ENCODE measurements around the gene EFCAB12.

EFCAB12 gene

GRCh38 chr3:129358772-129359371, 69.6 kb downstream of the EFCAB12 start:
- TF ChIP-seq SPI1 (IDR thresholded peaks at IDR 0.05; ENCODE audit: borderline replicate concordance, low read depth) (no peak), POLR2AphosphoS5 (IDR thresholded peaks at IDR 0.05; ENCODE audit: low read depth) (no peak), GABPA (IDR thresholded peaks at IDR 0.05; ENCODE audit: low read depth) (no peak), CTCF (IDR thresholded peaks at IDR 0.05; ENCODE audit: insufficient read depth, low read length) (no peak)
- TF ChIP-seq, protein P1, sequence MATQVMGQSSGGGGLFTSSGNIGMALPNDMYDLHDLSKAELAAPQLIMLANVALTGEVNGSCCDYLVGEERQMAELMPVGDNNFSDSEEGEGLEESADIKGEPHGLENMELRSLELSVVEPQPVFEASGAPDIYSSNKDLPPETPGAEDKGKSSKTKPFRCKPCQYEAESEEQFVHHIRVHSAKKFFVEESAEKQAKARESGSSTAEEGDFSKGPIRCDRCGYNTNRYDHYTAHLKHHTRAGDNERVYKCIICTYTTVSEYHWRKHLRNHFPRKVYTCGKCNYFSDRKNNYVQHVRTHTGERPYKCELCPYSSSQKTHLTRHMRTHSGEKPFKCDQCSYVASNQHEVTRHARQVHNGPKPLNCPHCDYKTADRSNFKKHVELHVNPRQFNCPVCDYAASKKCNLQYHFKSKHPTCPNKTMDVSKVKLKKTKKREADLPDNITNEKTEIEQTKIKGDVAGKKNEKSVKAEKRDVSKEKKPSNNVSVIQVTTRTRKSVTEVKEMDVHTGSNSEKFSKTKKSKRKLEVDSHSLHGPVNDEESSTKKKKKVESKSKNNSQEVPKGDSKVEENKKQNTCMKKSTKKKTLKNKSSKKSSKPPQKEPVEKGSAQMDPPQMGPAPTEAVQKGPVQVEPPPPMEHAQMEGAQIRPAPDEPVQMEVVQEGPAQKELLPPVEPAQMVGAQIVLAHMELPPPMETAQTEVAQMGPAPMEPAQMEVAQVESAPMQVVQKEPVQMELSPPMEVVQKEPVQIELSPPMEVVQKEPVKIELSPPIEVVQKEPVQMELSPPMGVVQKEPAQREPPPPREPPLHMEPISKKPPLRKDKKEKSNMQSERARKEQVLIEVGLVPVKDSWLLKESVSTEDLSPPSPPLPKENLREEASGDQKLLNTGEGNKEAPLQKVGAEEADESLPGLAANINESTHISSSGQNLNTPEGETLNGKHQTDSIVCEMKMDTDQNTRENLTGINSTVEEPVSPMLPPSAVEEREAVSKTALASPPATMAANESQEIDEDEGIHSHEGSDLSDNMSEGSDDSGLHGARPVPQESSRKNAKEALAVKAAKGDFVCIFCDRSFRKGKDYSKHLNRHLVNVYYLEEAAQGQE (IDR thresholded peaks at IDR 0.05; ENCODE audit: insufficient replicate concordance, low read depth), result no peak
- H3K4me3 ChIP-seq (replicated peaks; ENCODE audit: insufficient read depth, low read length), result no peak overlapping the region
- no peaks in the 10 kb centered on the region for H3K27me3 ChIP-seq (ENCODE audit: insufficient read depth, poor library complexity, severe bottlenecking)
- no peak for DNase-seq (ENCODE audit: low read depth in 1 of 2, low spot score in 1 of 2)
- no peak overlapping the region for H3K27ac ChIP-seq (replicated peaks)

GRCh38 chr3:129358177-129358771, 70.2 kb downstream of the EFCAB12 start:
- H3K27me3 ChIP-seq (ENCODE audit: insufficient read depth, poor library complexity, severe bottlenecking), result no peaks in the 10 kb centered on the region
- no peak for DNase-seq (ENCODE audit: low read depth in 1 of 2, low spot score in 1 of 2)

GRCh38 chr3:129357616-129358015, 70.8 kb downstream of the EFCAB12 start:
- no peak for DNase-seq (ENCODE audit: low read depth in 1 of 2, low spot score in 1 of 2)
- TF ChIP-seq CTCF (IDR thresholded peaks at IDR 0.05; ENCODE audit: insufficient read depth, low read length) (no peak), POLR2AphosphoS5 (IDR thresholded peaks at IDR 0.05; ENCODE audit: low read depth) (no peak), SPI1 (IDR thresholded peaks at IDR 0.05; ENCODE audit: borderline replicate concordance, low read depth) (no peak), GABPA (IDR thresholded peaks at IDR 0.05; ENCODE audit: low read depth) (no peak)
- TF ChIP-seq, protein P1 (IDR thresholded peaks at IDR 0.05; ENCODE audit: insufficient replicate concordance, low read depth), result no peak

More at GRCh38 chr3:129358177-129358771, 70.2 kb downstream of the EFCAB12 start:
- Histone ChIP-seq H3K27ac (replicated peaks) (no peak overlapping the region), H3K4me3 (replicated peaks; ENCODE audit: insufficient read depth, low read length) (no peak overlapping the region)
- TF ChIP-seq, protein P1 (IDR thresholded peaks at IDR 0.05; ENCODE audit: insufficient replicate concordance, low read depth), result no peak
- TF ChIP-seq GABPA (IDR thresholded peaks at IDR 0.05; ENCODE audit: low read depth), result no peak

More at GRCh38 chr3:129357616-129358015, 70.8 kb downstream of the EFCAB12 start:
- H3K27me3 ChIP-seq (ENCODE audit: insufficient read depth, poor library complexity, severe bottlenecking), result no peaks in the 10 kb centered on the region
- no peak overlapping the region for H3K27ac ChIP-seq (replicated peaks)
- no peak overlapping the region for H3K4me3 ChIP-seq (replicated peaks; ENCODE audit: insufficient read depth, low read length)
